ENCODE results near the gene KIFC1. TPM values are rescaled to one million over a fixed set of nuclear protein-coding genes. Genes with fewer than 3 reads are reported as not detected.
"Not testable (repeated sequence)": the region's sequence is repeated elsewhere in the genome, so short reads cannot be mapped to it uniquely, and the experiment has no call there.

KIFC1 gene
- 9.9 and 16.7 TPM in 2 replicates for total RNA-seq

GRCh38 chr6:33391278-33391921, at the start of gene KIFC1:
Gene KIFC1, plus strand, starts transcription at chr6:33391823. Its CDS starts 163 bp downstream, at chr6:33391986.
- DNase-seq (ENCODE audit: low read depth in 2 of 2) = peak; percentile 99 to 100

- DNase-seq (ENCODE audit: low read depth in 2 of 2) = not testable (repeated sequence)
Observed at GRCh38 chr6:33343606-33343952, 48.0 kb upstream of the KIFC1 start.

GRCh38 chr6:33343953-33344611, 47.5 kb upstream of the KIFC1 start:
- DNase-seq (ENCODE audit: low read depth in 2 of 2) = no peak

GRCh38 chr6:33344701-33345697, 46.6 kb upstream of the KIFC1 start:
- DNase-seq (ENCODE audit: low read depth in 2 of 2) = peak; percentile 36 to 75

GRCh38 chr6:33346972-33347371, 44.7 kb upstream of the KIFC1 start:
- DNase-seq (ENCODE audit: low read depth in 2 of 2) = not testable (repeated sequence)

- DNase-seq (ENCODE audit: low read depth in 2 of 2) = no peak
Observed at GRCh38 chr6:33347816-33348215, 43.8 kb upstream of the KIFC1 start.

GRCh38 chr6:33355860-33356259, 35.8 kb upstream of the KIFC1 start:
- DNase-seq (ENCODE audit: low read depth in 2 of 2) = not testable (repeated sequence)

- no peak for DNase-seq (ENCODE audit: low read depth in 2 of 2)
Observed at GRCh38 chr6:33356295-33356694, 35.3 kb upstream of the KIFC1 start.

- not testable (repeated sequence) for DNase-seq (ENCODE audit: low read depth in 2 of 2)
Observed at GRCh38 chr6:33357160-33357871, 34.3 kb upstream of the KIFC1 start.

GRCh38 chr6:33359331-33359730, 32.3 kb upstream of the KIFC1 start:
- no peak for DNase-seq (ENCODE audit: low read depth in 2 of 2)

GRCh38 chr6:33363486-33363885, 28.1 kb upstream of the KIFC1 start:
- not testable (repeated sequence) for DNase-seq (ENCODE audit: low read depth in 2 of 2)

- not testable (repeated sequence) for DNase-seq (ENCODE audit: low read depth in 2 of 2)
Observed at GRCh38 chr6:33364475-33365205, 27.0 kb upstream of the KIFC1 start.

GRCh38 chr6:33365206-33365971, 26.2 kb upstream of the KIFC1 start:
- not testable (repeated sequence) for DNase-seq (ENCODE audit: low read depth in 2 of 2)

- DNase-seq (ENCODE audit: low read depth in 2 of 2) = no peak
Observed at GRCh38 chr6:33367009-33367714, 24.5 kb upstream of the KIFC1 start.

GRCh38 chr6:33367715-33368025, 24.0 kb upstream of the KIFC1 start:
- not testable (repeated sequence) for DNase-seq (ENCODE audit: low read depth in 2 of 2)

GRCh38 chr6:33371901-33372300, 19.7 kb upstream of the KIFC1 start:
- not testable (repeated sequence) for DNase-seq (ENCODE audit: low read depth in 2 of 2)

GRCh38 chr6:33372526-33373123, 19.0 kb upstream of the KIFC1 start:
- DNase-seq (ENCODE audit: low read depth in 2 of 2) = no peak

GRCh38 chr6:33373960-33374910, 17.4 kb upstream of the KIFC1 start:
- no peak for DNase-seq (ENCODE audit: low read depth in 2 of 2)

Data from dermis microvascular lymphatic vessel endothelial cell (primary cell).